H1 (cell line): ENCODE data around the gene BCL11A. TPM values are rescaled to one million over a fixed set of nuclear protein-coding genes. Genes with fewer than 3 reads are reported as not detected.

Experiments
- CTCF ChIA-PET: fragments of 300-600 bp; sonication (Branson Sonifier 250); formaldehyde crosslinking; loops from one replicate; lab custom pipeline; 2021; ENCODE audit not compliant: partially characterized antibody; lab: Charles Lee
- POLR2A ChIA-PET: fragments of 300-600 bp; sonication (Branson Sonifier 250); formaldehyde crosslinking; loops from one replicate; lab custom pipeline; 2021; ENCODE audit warnings: inconsistent platforms; ENCODE audit not compliant: partially characterized antibody; lab: Charles Lee
- DNase-seq, 2 experiments: peaks; one replicate each; pipeline versions ENCODE4 v3.0.0 to v3.0.0-alpha.2; 2010 to 2022; ENCODE audit warnings: low spot score in 2 of 2, low read depth in 1 of 2, mixed read lengths in 1 of 2
- FAIRE-seq: peaks from 2 replicates; lab custom pipeline; 2011; peaks lifted over from hg19 to GRCh38; lab: Jason Lieb, UNC
- H2AFZ ChIP-seq: 2 replicates; pipeline ENCODE4 v1.8.1; 2012; ENCODE audit warnings: low read length, inconsistent platforms
- H2AK5ac ChIP-seq: 2 replicates; pipeline ENCODE4 v1.6.1; 2013; ENCODE audit warnings: low read depth, low read length
- H2BK120ac ChIP-seq: replicated peaks from 2 replicates; pipeline ENCODE3; 2013; ENCODE audit warnings: low read depth, low read length, inconsistent platforms
- H2BK12ac ChIP-seq: 2 replicates; pipeline ENCODE4 v1.6.1; 2013; ENCODE audit warnings: low read depth, low read length
- H2BK15ac ChIP-seq: 2 replicates; pipeline ENCODE4 v1.6.1; 2013; ENCODE audit warnings: low read length
- H2BK20ac ChIP-seq: 2 replicates; pipeline ENCODE4 v1.6.1; 2013; ENCODE audit warnings: low read length
- H2BK5ac ChIP-seq: 2 replicates; pipeline ENCODE4 v1.6.1; 2013; ENCODE audit warnings: low read depth, low read length
- H3K14ac ChIP-seq: 2 replicates; pipeline ENCODE4 v1.6.1; 2013; ENCODE audit warnings: inconsistent platforms; ENCODE audit not compliant: insufficient read length
- H3K18ac ChIP-seq: 2 replicates; pipeline ENCODE4 v1.6.1; 2013; ENCODE audit warnings: low read length; ENCODE audit errors: extremely low read depth
- H3K23ac ChIP-seq: 2 replicates; pipeline ENCODE4 v1.6.1; 2013; ENCODE audit warnings: inconsistent platforms; ENCODE audit not compliant: insufficient read length
- H3K23me2 ChIP-seq: 2 replicates; pipeline ENCODE4 v1.6.1; 2013; ENCODE audit warnings: low read depth, low read length
- H3K27ac ChIP-seq: 2 replicates; pipeline ENCODE4 v1.6.1; 2011; ENCODE audit warnings: low read depth, low read length, inconsistent platforms
- H3K27me3 ChIP-seq, 4 experiments: replicated peaks in 1 of 4; 1 replicate in 1 of 4; 2 replicates in 3 of 4; pipeline versions ENCODE4 v1.6.1 to v1.8.1; 2011 to 2013; ENCODE audit warnings: low read length in 3 of 4, mild to moderate bottlenecking in 3 of 4, inconsistent platforms in 2 of 4, mixed read lengths in 2 of 4, moderate library complexity in 1 of 4; ENCODE audit not compliant: control insufficient read depth in 3 of 4, insufficient read depth in 3 of 4; ENCODE audit errors: extremely low read depth in 1 of 4
- H3K36me3 ChIP-seq, 4 experiments: 2 replicates each; pipeline versions ENCODE4 v1.6.1 to v1.8.1; 2011 to 2013; ENCODE audit warnings: mild to moderate bottlenecking in 4 of 4, low read length in 3 of 4, moderate library complexity in 2 of 4, control low read depth in 1 of 4, inconsistent platforms in 1 of 4; ENCODE audit not compliant: insufficient read depth in 4 of 4, control insufficient read depth in 2 of 4
- H3K4ac ChIP-seq: replicated peaks from 2 replicates; pipeline ENCODE3; 2013; ENCODE audit warnings: low read length, low read depth, mixed read lengths, inconsistent platforms; ENCODE audit not compliant: insufficient read length
- H3K4me1 ChIP-seq, 4 experiments: replicated peaks in 1 of 4; 1 replicate in 1 of 4; 2 replicates in 3 of 4; pipeline versions ENCODE4 v1.6.1 to v1.8.1; 2011 to 2013; ENCODE audit warnings: low read length in 3 of 4, inconsistent platforms in 2 of 4, mixed read lengths in 1 of 4; ENCODE audit not compliant: insufficient read depth in 4 of 4, control insufficient read depth in 3 of 4
- H3K4me2 ChIP-seq, 2 experiments: 2 replicates each; pipeline versions ENCODE4 v1.6.1 to v1.8.1; 2011 to 2013; ENCODE audit warnings: low read depth in 2 of 2, low read length in 2 of 2, control low read depth in 1 of 2, inconsistent platforms in 1 of 2, mild to moderate bottlenecking in 1 of 2; ENCODE audit not compliant: insufficient read depth in 1 of 2
- H3K4me3 ChIP-seq, 4 experiments: fragments of 200-600, 300-600 bp in 1 of 4; sonication (generic), shearing (Covaris generic), sonication (Bioruptor Twin) in 1 of 4; 2 replicates each; pipeline versions ENCODE4 v1.5.1 to v1.8.1; 2011 to 2016; ENCODE audit warnings: low read length in 4 of 4, low read depth in 3 of 4, control low read depth in 2 of 4, inconsistent platforms in 2 of 4, mild to moderate bottlenecking in 2 of 4, mixed read lengths in 1 of 4, moderate library complexity in 1 of 4; ENCODE audit not compliant: insufficient read depth in 2 of 4; ENCODE audit errors: extremely low read depth in 1 of 4
- H3K56ac ChIP-seq: replicated peaks from 2 replicates; pipeline ENCODE3; 2013; ENCODE audit warnings: low read depth, mild to moderate bottlenecking, mixed read lengths, low read length, inconsistent platforms; ENCODE audit not compliant: insufficient read length
- H3K79me1 ChIP-seq: 2 replicates; pipeline ENCODE4 v1.6.1; 2013; ENCODE audit warnings: low read depth, low read length, control low read depth
- H3K79me2 ChIP-seq, 2 experiments: 2 replicates each; pipeline versions ENCODE4 v1.6.1 to v1.8.1; 2012 to 2013; ENCODE audit warnings: low read length in 2 of 2, mild to moderate bottlenecking in 2 of 2, inconsistent platforms in 1 of 2; ENCODE audit not compliant: insufficient read depth in 2 of 2, control insufficient read depth in 1 of 2
- H3K9ac ChIP-seq, 4 experiments: replicated peaks in 1 of 4; 1 replicate in 1 of 4; 2 replicates in 3 of 4; pipeline versions ENCODE4 v1.6.1 to v1.8.1; 2011 to 2013; ENCODE audit warnings: low read depth in 3 of 4, low read length in 3 of 4, control low read depth in 2 of 4, mild to moderate bottlenecking in 2 of 4, moderate library complexity in 2 of 4, inconsistent platforms in 1 of 4; ENCODE audit errors: extremely low read depth in 1 of 4
- H3K9me3 ChIP-seq, 2 experiments: 2 replicates each; pipeline versions ENCODE4 v1.6.1 to v1.8.1; 2012 to 2013; ENCODE audit warnings: mild to moderate bottlenecking in 2 of 2, moderate library complexity in 2 of 2, control low read depth in 1 of 2, inconsistent platforms in 1 of 2, low read depth in 1 of 2, low read length in 1 of 2, mixed read lengths in 1 of 2; ENCODE audit not compliant: insufficient read depth in 2 of 2
- H4K20me1 ChIP-seq, 2 experiments: replicated peaks in 1 of 2; 2 replicates each; pipeline versions ENCODE3 to v1.8.1; 2011 to 2013; ENCODE audit warnings: inconsistent platforms in 2 of 2, low read length in 2 of 2, mild to moderate bottlenecking in 1 of 2; ENCODE audit not compliant: insufficient read depth in 2 of 2, control insufficient read depth in 1 of 2
- H4K5ac ChIP-seq: 2 replicates; pipeline ENCODE4 v1.6.1; 2013; ENCODE audit warnings: low read length, low read depth, mixed read lengths, inconsistent platforms; ENCODE audit not compliant: insufficient read length
- H4K8ac ChIP-seq: 2 replicates; pipeline ENCODE4 v1.8.0; 2013; ENCODE audit warnings: mild to moderate bottlenecking, moderate library complexity, low read length, inconsistent platforms; ENCODE audit not compliant: insufficient read depth; ENCODE audit errors: extremely low read depth
- H4K91ac ChIP-seq: replicated peaks from 2 replicates; pipeline ENCODE3; 2013; ENCODE audit warnings: low read length, mixed read lengths, inconsistent platforms; ENCODE audit not compliant: insufficient read length
- CBX8 ChIP-seq: fragments of 300-800, 300-1000 bp; sonication (generic); IDR thresholded peaks from 2 replicates; pipeline ENCODE4 v1.7.1; 2016; ENCODE audit warnings: low read depth, low read length, borderline replicate concordance
- CHD1 ChIP-seq: IDR thresholded peaks from 2 replicates; pipeline ENCODE4 v1.6.1; 2012; ENCODE audit warnings: low read depth, low read length, improper control_type of control experiment
- EGR1 ChIP-seq: IDR thresholded peaks from 2 replicates; pipeline ENCODE4 v1.6.1; 2011; ENCODE audit warnings: low read depth, low read length, borderline replicate concordance
- POLR2A ChIP-seq, 2 experiments: IDR thresholded peaks; 1 replicate in 1 of 2; 2 replicates in 1 of 2; pipeline ENCODE4 v1.6.1; 2011; ENCODE audit warnings: low read depth in 2 of 2, low read length in 2 of 2, mild to moderate bottlenecking in 2 of 2; ENCODE audit errors: control extremely low read depth in 1 of 2
- SIRT6 ChIP-seq: IDR thresholded peaks from one replicate; pipeline ENCODE4 v1.7.1; 2012; ENCODE audit warnings: low read length, inconsistent platforms
- SP1 ChIP-seq: IDR thresholded peaks from 2 replicates; pipeline ENCODE4 v1.6.1; 2011; ENCODE audit warnings: low read depth, low read length
- TCF12 ChIP-seq: IDR thresholded peaks from 2 replicates; pipeline ENCODE4 v1.6.1; 2011; ENCODE audit warnings: low read depth, mild to moderate bottlenecking, low read length
- WGBS, 2 experiments: shearing (Covaris generic) in 1 of 2; methylation state at CpG; one replicate each; pipeline versions ENCODE4 v1.1.6 to v1.1.7; 2013 to 2015; ENCODE audit warnings: low lambda C conversion rate in 2 of 2, mixed read lengths in 2 of 2, inconsistent platforms in 1 of 2, low coverage in 1 of 2, missing lambda C conversion rate in 1 of 2; ENCODE audit not compliant: insufficient replicate concordance in 2 of 2, insufficient coverage in 1 of 2, insufficient read length in 1 of 2; ENCODE audit errors: extremely low coverage in 1 of 2, missing lambda C conversion rate in 1 of 2; 5-methylcytosine and 5-hydroxymethylcytosine counted together
- polyA plus RNA-seq, 7 experiments: library from polyadenylated mRNA; depleted of rRNA in 3 of 7; stranded (reverse) in 5 of 7; unstranded in 2 of 7; fragments of >200 nt in 5 of 7; fragments of 200-250 nt in 2 of 7; gene quantifications; 1 replicate in 5 of 7; 2 replicates in 1 of 7; 4 replicates in 1 of 7; pipeline versions ENCODE4 v1.2.1 to v1.2.3, GENCODE V29; 2011 to 2013; ENCODE audit warnings: missing spikeins in 2 of 7, mixed read lengths in 2 of 7
- total RNA-seq: library from RNA; stranded (reverse); fragmentation: NEBNext Ultra II Directional; extraction: Animal tissue kit (Norgen Biotek cat#: 25700); gene quantifications from 2 replicates; pipeline ENCODE4 v1.2.1, GENCODE V29; 2021

The BCL11A gene
- total and polyA plus RNA-seq, 2 of the 8 experiments (the other 6 are each of a cell fraction or from before 2014, with no cell fraction given), result 11.9 to 59.3 TPM

GRCh38 chr2:60422826-60423483 lies 130.5 kb downstream of the BCL11A start:
- no peak overlapping the region for H2AFZ ChIP-seq
- no peak for DNase-seq
- H4K8ac ChIP-seq, result no peak overlapping the region
- no peak overlapping the region for H2BK12ac ChIP-seq
- H3K9me3 ChIP-seq, result no peaks in the 10 kb centered on the region
- no peak overlapping the region for H3K56ac ChIP-seq
- H2BK15ac ChIP-seq, result 0 out of 2 replicates have a peak overlapping the region, but pooled peaks have one; percentile 46
- 0 out of 2 replicates have a peak, but pooled peaks cover 2% of the 10 kb centered on the region for H3K23me2 ChIP-seq
- H3K4me3 ChIP-seq, result peak overlapping the region in 1 of 4 experiments; percentile 19; a peak in 1 of 8 replicates
- H4K5ac ChIP-seq, result no peak overlapping the region
- H2AK5ac ChIP-seq, result no peak overlapping the region
- H3K14ac ChIP-seq, result no peak overlapping the region
- H4K91ac ChIP-seq, result no peak overlapping the region
- CTCF ChIA-PET, result no interaction called here
- FAIRE-seq, result no peak
- H2BK5ac ChIP-seq, result peak overlapping the region; percentile 35; the same call in 1 of the 2 replicates
- no peak overlapping the region for H3K27ac ChIP-seq
- no peak overlapping the region; the same call in 1 of the 2 replicates for H2BK20ac ChIP-seq
- TF ChIP-seq SP1 (no peak), CHD1 (no peak), EGR1 (no peak), TCF12 (no peak), SIRT6 (no peak), POLR2A (IDR thresholded peaks at IDR 0.05; ENCODE audit: control extremely low read depth in 1 of 2, low read depth in 2 of 2, low read length in 2 of 2) (no peak), CBX8 (no peak)
- H3K18ac ChIP-seq, result no peak overlapping the region; the same call in 1 of the 2 replicates
- H3K4ac ChIP-seq, result no peak overlapping the region
- POLR2A ChIA-PET, result interaction anchor here (1.1 kb wide), 1 partner anchor 127 kb away, joined by 3 read pairs; no protein-coding TSS in a partner anchor
- H2BK120ac ChIP-seq, result no peak overlapping the region
- H3K23ac ChIP-seq, result no peak overlapping the region
- H3K36me3 ChIP-seq, result peaks cover 0 to 14% (median 4%) of the 10 kb centered on the region in 4 experiments; a peak in 2 of 8 replicates
- no peaks in the 10 kb centered on the region for H3K27me3 ChIP-seq
- H4K20me1 ChIP-seq, result no peaks in the 10 kb centered on the region
- peaks cover 0 to 12% (median 8%) of the 10 kb centered on the region in 4 experiments; a peak in 4 of 7 replicates for H3K4me1 ChIP-seq
- H3K79me1 ChIP-seq, result no peaks in the 10 kb centered on the region
- peak overlapping the region in 1 of 2 experiments; percentile 36; a peak in 2 of 4 replicates for H3K4me2 ChIP-seq
- 44% methylated on average over 7 of the region's 7 CpGs; no CpG with 5 or more reads in 1 of the 2 experiments for WGBS, 2 experiments
- no peak overlapping the region for H3K9ac ChIP-seq
- no peaks in the 10 kb centered on the region for H3K79me2 ChIP-seq
